ENCODE results near the gene FNBP1L. TPM values are rescaled to one million over a fixed set of nuclear protein-coding genes. Genes with fewer than 3 reads are reported as not detected.

Gene FNBP1L
- total RNA-seq, 1 donor from 2014 or later: 57.8 TPM

DNA sequence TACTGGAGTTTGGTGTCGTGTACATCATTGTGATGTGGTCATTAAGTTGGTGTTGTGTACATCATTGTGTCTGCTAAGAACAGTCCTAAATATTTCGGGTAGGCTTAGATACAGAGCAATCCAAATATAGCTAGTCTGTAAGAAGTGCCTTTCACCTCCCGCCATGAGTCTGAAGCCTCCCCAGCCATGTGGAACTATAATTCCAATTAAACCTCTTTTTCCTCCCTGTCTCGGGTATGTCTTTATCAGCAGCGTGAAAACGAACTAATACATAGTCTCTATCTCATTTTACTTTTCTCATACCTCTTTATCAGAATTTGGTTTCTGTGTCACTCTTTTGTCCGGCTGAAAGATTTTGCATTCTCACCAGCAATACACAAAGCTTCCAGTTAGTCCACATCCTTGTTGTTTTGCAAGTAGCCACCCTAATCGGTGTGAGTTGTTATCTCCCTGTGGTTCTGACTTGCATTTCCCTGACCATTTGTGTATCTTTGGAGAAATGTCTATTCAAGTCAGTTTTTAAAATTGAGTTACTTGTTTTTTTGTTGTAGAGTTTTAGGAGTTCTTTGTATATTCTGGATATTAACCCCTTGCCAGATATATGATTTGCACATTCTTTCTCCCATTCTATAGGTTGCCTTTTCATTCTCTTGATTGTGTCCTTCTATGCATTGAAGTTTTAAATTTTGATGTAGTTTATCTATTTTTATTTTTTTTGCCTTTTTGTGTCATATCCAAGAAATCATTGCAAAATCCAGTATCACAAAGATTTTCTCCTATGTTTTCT is 56.5 kb downstream of the FNBP1L start:
- Mint-ChIP-seq H3K4me3 (ENCODE audit: unreplicated experiment) (no peak overlapping the region), H3K36me3 (ENCODE audit: low read depth, unreplicated experiment) (peaks cover 14% of the 10 kb centered on the region), H3K9me3 (ENCODE audit: unreplicated experiment) (peaks cover 2% of the 10 kb centered on the region), H3K27me3 (ENCODE audit: low read depth, unreplicated experiment) (no peaks in the 10 kb centered on the region), H3K27ac (ENCODE audit: unreplicated experiment) (no peak overlapping the region), H3K4me1 (ENCODE audit: low read depth, unreplicated experiment) (peaks cover 6% of the 10 kb centered on the region)
- peaks cover 52% of the 10 kb centered on the region for H3K79me2 ChIP-seq (ENCODE audit: insufficient read depth, low read length)
- no peak overlapping the region for H3K27ac ChIP-seq (ENCODE audit: low read depth, low read length)
- no peaks in the 10 kb centered on the region for H3K4me1 ChIP-seq (ENCODE audit: insufficient read depth, low read length)
- H3K9ac ChIP-seq (ENCODE audit: low read length): no peak overlapping the region
- no peaks in the 10 kb centered on the region for H3K9me3 ChIP-seq (ENCODE audit: insufficient read depth, low read depth, low read length)
- no peak for TF ChIP-seq EZH2 (IDR thresholded peaks at IDR 0.05; ENCODE audit: insufficient read depth, low read length)
- TF ChIP-seq, protein P1, sequence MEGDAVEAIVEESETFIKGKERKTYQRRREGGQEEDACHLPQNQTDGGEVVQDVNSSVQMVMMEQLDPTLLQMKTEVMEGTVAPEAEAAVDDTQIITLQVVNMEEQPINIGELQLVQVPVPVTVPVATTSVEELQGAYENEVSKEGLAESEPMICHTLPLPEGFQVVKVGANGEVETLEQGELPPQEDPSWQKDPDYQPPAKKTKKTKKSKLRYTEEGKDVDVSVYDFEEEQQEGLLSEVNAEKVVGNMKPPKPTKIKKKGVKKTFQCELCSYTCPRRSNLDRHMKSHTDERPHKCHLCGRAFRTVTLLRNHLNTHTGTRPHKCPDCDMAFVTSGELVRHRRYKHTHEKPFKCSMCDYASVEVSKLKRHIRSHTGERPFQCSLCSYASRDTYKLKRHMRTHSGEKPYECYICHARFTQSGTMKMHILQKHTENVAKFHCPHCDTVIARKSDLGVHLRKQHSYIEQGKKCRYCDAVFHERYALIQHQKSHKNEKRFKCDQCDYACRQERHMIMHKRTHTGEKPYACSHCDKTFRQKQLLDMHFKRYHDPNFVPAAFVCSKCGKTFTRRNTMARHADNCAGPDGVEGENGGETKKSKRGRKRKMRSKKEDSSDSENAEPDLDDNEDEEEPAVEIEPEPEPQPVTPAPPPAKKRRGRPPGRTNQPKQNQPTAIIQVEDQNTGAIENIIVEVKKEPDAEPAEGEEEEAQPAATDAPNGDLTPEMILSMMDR (IDR thresholded peaks at IDR 0.05; ENCODE audit: insufficient read depth, low read depth, low read length): no peak
- H3K4me2 ChIP-seq (ENCODE audit: low read length): no peak overlapping the region
- H3K36me3 ChIP-seq (ENCODE audit: insufficient read depth, low read length): no peaks in the 10 kb centered on the region
- DNase-seq (ENCODE audit: low read depth): peak; percentile 32
- no peaks in the 10 kb centered on the region for H3K27me3 ChIP-seq (ENCODE audit: insufficient read depth, low read length)
- H2AFZ ChIP-seq (ENCODE audit: low read depth, low read length): no peak overlapping the region
- FAIRE-seq: no peak
- no peak overlapping the region for H3K4me3 ChIP-seq (ENCODE audit: insufficient read depth, low read depth, low read length)
- peaks cover 26% of the 10 kb centered on the region for H4K20me1 ChIP-seq (ENCODE audit: insufficient read depth, low read length)

DNA sequence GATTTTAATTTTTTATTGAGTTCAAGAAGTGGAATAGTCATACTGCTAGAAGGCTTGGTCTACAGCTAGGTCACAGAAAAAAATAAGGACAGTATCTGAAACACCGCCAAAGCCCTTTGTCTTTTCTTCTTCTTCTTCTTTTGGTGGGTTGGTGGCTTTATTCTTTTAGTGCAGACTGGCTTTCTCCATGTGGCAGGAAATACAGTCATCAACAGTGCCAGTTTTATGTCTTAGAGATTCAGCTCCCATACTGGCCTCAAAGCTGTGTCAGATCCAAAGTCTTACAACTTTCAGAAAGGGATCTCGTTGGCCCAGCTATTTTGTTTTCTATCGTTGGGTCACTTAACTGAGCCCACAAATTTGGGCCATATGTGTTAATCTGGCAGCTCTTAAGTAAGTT is 58.2 kb downstream of the FNBP1L start:
- no peak overlapping the region for H2AFZ ChIP-seq (ENCODE audit: low read depth, low read length)
- H3K4me3 ChIP-seq (ENCODE audit: insufficient read depth, low read depth, low read length): no peak overlapping the region
- no peaks in the 10 kb centered on the region for H3K27me3 Mint-ChIP-seq (ENCODE audit: low read depth, unreplicated experiment)
- no peak overlapping the region for H3K4me2 ChIP-seq (ENCODE audit: low read length)
- no peak for FAIRE-seq
- H3K79me2 ChIP-seq (ENCODE audit: insufficient read depth, low read length): peaks cover 47% of the 10 kb centered on the region
- no peak overlapping the region for H3K27ac Mint-ChIP-seq (ENCODE audit: unreplicated experiment)
- H3K27ac ChIP-seq (ENCODE audit: low read depth, low read length): no peak overlapping the region
- DNase-seq (ENCODE audit: low read depth): no peak
- no peak overlapping the region for H3K4me3 Mint-ChIP-seq (ENCODE audit: unreplicated experiment)
- peaks cover 6% of the 10 kb centered on the region for H3K4me1 Mint-ChIP-seq (ENCODE audit: low read depth, unreplicated experiment)
- H3K27me3 ChIP-seq (ENCODE audit: insufficient read depth, low read length): no peaks in the 10 kb centered on the region
- TF ChIP-seq, protein P1 (IDR thresholded peaks at IDR 0.05; ENCODE audit: insufficient read depth, low read depth, low read length): no peak
- no peak for TF ChIP-seq EZH2 (IDR thresholded peaks at IDR 0.05; ENCODE audit: insufficient read depth, low read length)
- peaks cover 21% of the 10 kb centered on the region for H3K36me3 Mint-ChIP-seq (ENCODE audit: low read depth, unreplicated experiment)
- peaks cover 6% of the 10 kb centered on the region for H3K9me3 Mint-ChIP-seq (ENCODE audit: unreplicated experiment)
- H4K20me1 ChIP-seq (ENCODE audit: insufficient read depth, low read length): peaks cover 21% of the 10 kb centered on the region
- no peaks in the 10 kb centered on the region for H3K36me3 ChIP-seq (ENCODE audit: insufficient read depth, low read length)
- no peak overlapping the region for H3K9ac ChIP-seq (ENCODE audit: low read length)
- no peaks in the 10 kb centered on the region for H3K9me3 ChIP-seq (ENCODE audit: insufficient read depth, low read depth, low read length)
- no peaks in the 10 kb centered on the region for H3K4me1 ChIP-seq (ENCODE audit: insufficient read depth, low read length)

DNA sequence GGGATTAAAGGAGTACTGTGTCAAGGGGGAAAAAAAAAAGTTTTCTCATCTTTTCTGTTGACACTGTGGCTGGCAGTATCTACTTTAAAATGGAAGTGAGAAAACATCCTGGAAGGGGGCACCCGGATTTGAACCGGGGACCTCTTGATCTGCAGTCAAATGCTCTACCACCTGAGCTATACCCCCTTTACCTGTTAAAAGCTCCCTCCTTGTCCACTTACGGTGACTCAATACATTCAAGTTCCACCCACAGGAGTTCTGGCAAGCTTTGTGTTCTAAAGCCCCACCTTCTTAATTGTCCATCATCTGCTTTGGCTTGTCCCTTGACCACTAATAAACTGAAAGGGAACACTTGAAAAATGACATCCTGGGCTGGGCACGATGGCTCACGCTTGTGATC is 68.2 kb downstream of the FNBP1L start:
- Histone ChIP-seq H2AFZ (ENCODE audit: low read depth, low read length) (no peak overlapping the region), H3K36me3 (ENCODE audit: insufficient read depth, low read length) (peaks cover 2% of the 10 kb centered on the region), H3K27ac (ENCODE audit: low read depth, low read length) (no peak overlapping the region), H3K4me2 (ENCODE audit: low read length) (no peak overlapping the region), H3K27me3 (ENCODE audit: insufficient read depth, low read length) (no peaks in the 10 kb centered on the region), H3K4me3 (ENCODE audit: insufficient read depth, low read depth, low read length) (no peak overlapping the region), H3K4me1 (ENCODE audit: insufficient read depth, low read length) (no peaks in the 10 kb centered on the region), H3K9ac (ENCODE audit: low read length) (no peak overlapping the region), H4K20me1 (ENCODE audit: insufficient read depth, low read length) (peaks cover 16% of the 10 kb centered on the region), H3K9me3 (ENCODE audit: insufficient read depth, low read depth, low read length) (no peaks in the 10 kb centered on the region), H3K79me2 (ENCODE audit: insufficient read depth, low read length) (peaks cover 7% of the 10 kb centered on the region)
- H3K4me3 Mint-ChIP-seq (ENCODE audit: unreplicated experiment): no peak overlapping the region
- peaks cover 1% of the 10 kb centered on the region for H3K36me3 Mint-ChIP-seq (ENCODE audit: low read depth, unreplicated experiment)
- FAIRE-seq (no peak), DNase-seq (ENCODE audit: low read depth) (no peak)
- TF ChIP-seq EZH2 (IDR thresholded peaks at IDR 0.05; ENCODE audit: insufficient read depth, low read length): no peak
- TF ChIP-seq, protein P1 (IDR thresholded peaks at IDR 0.05; ENCODE audit: insufficient read depth, low read depth, low read length): no peak
- no peaks in the 10 kb centered on the region for H3K27me3 Mint-ChIP-seq (ENCODE audit: low read depth, unreplicated experiment)
- no peaks in the 10 kb centered on the region for H3K9me3 Mint-ChIP-seq (ENCODE audit: unreplicated experiment)
- peaks cover 7% of the 10 kb centered on the region for H3K4me1 Mint-ChIP-seq (ENCODE audit: low read depth, unreplicated experiment)
- H3K27ac Mint-ChIP-seq (ENCODE audit: unreplicated experiment): no peak overlapping the region

Measured in astrocyte (in vitro differentiated cells and primary cell).